Testis (tissue), 3 donors: ENCODE results near the gene SH3BGRL2. TPM values are rescaled to one million over a fixed set of nuclear protein-coding genes. Genes with fewer than 3 reads are reported as not detected.

Source experiments
- DNase-seq: peaks from one replicate; pipeline ENCODE4 v3.0.0-alpha.2; 2019
- H3K27ac ChIP-seq, 2 donors: fragments of 200-600 bp; sonication (generic); one replicate each; pipeline ENCODE4 v1.5.1; 2019
- H3K27me3 ChIP-seq: fragments of 200-600 bp; sonication (generic); one replicate; pipeline ENCODE4 v1.5.1; 2019
- H3K36me3 ChIP-seq: fragments of 200-600 bp; sonication (generic); one replicate; pipeline ENCODE4 v1.5.1; 2017; ENCODE audit warnings: low read depth; ENCODE audit errors: missing control alignments
- H3K4me1 ChIP-seq: fragments of 200-600 bp; sonication (generic); one replicate; pipeline ENCODE4 v1.5.1; 2019
- H3K4me3 ChIP-seq, 2 donors: fragments of 200-600 bp; sonication (generic); one replicate each; pipeline ENCODE4 v1.5.1; 2017 to 2019
- H3K9me3 ChIP-seq: fragments of 200-600 bp; sonication (generic); one replicate; pipeline ENCODE4 v1.5.1; 2017
- CTCF ChIP-seq, 3 experiments: fragments of 450-650 bp in 2 of 3; fragments of 200-600 bp in 1 of 3; sonication (generic) in 1 of 3; IDR thresholded peaks; one replicate each; pipeline ENCODE4 v1.5.1; 2016 to 2019; ENCODE audit warnings: antibody characterized with exemption in 3 of 3, mild to moderate bottlenecking in 2 of 3, moderate library complexity in 1 of 3
- POLR2A ChIP-seq: fragments of 450-650 bp; IDR thresholded peaks from one replicate; pipeline ENCODE4 v1.6.1; 2017; ENCODE audit warnings: antibody characterized with exemption, mild to moderate bottlenecking, moderate library complexity
- WGBS, 2 donors: methylation state at CpG; one replicate each; pipeline ENCODE4 v1.1.5; 2018; 5-methylcytosine and 5-hydroxymethylcytosine counted together
- intact Hi-C: fragments of 100-400 bp; cut with DNase I; formaldehyde crosslinking; loops from one replicate; pipeline ENCODE4 v1.15.1; 2023; ENCODE audit warnings: low total_unique reads
- polyA plus RNA-seq: library from polyadenylated mRNA; stranded (reverse); fragments of 350-450 nt; fragmentation: Illumina TruSeq; extraction: RNeasy Lipid Tissue Mini Kit (QIAGEN cat#74804); gene quantifications from one replicate; pipeline ENCODE4 v1.2.3, GENCODE V29; 2014; ENCODE audit warnings: low read depth, low replicate concordance; ENCODE audit not compliant: insufficient read depth
- total RNA-seq, 2 donors: library from RNA; depleted of rRNA; stranded (reverse); fragments of >200 nt; gene quantifications; one replicate each; pipeline ENCODE4 v1.2.3, GENCODE V29; 2016

SH3BGRL2 gene
- total and polyA plus RNA-seq, 3 donors from 2014 or later = 5.5 to 9.8 (median 6.3) TPM

GRCh38 chr6:79694156-79694555 is 63.0 kb downstream of the SH3BGRL2 start:
- H3K27ac ChIP-seq = no peak overlapping the region
- H3K4me3 ChIP-seq = no peak overlapping the region
- H3K9me3 ChIP-seq = no peaks in the 10 kb centered on the region
- no peak for DNase-seq
- no peaks in the 10 kb centered on the region for H3K4me1 ChIP-seq
- H3K27me3 ChIP-seq = no peaks in the 10 kb centered on the region
- WGBS, 2 donors = 67 to 83% methylated on average over 3 of the region's 3 CpGs
- TF ChIP-seq POLR2A (no peak), CTCF (IDR thresholded peaks at IDR 0.05) (no peak)
- intact Hi-C loops = no loop called here
- no peaks in the 10 kb centered on the region for H3K36me3 ChIP-seq

GRCh38 chr6:79694623-79695343 is 63.7 kb downstream of the SH3BGRL2 start:
- no peak overlapping the region for H3K4me3 ChIP-seq
- no peak for TF ChIP-seq POLR2A
- TF ChIP-seq CTCF (IDR thresholded peaks at IDR 0.05) = no peak
- H3K27me3 ChIP-seq = no peaks in the 10 kb centered on the region
- DNase-seq = no peak
- intact Hi-C loops = no loop called here
- H3K27ac ChIP-seq = no peak overlapping the region
- no peaks in the 10 kb centered on the region for H3K36me3 ChIP-seq
- 89 to 94% methylated on average over 6 of the region's 6 CpGs for WGBS, 2 donors
- H3K4me1 ChIP-seq = no peaks in the 10 kb centered on the region
- no peaks in the 10 kb centered on the region for H3K9me3 ChIP-seq

- Histone ChIP-seq H3K4me1 (no peaks in the 10 kb centered on the region), H3K4me3 (no peak overlapping the region), H3K36me3 (no peaks in the 10 kb centered on the region), H3K27ac (no peak overlapping the region), H3K27me3 (no peaks in the 10 kb centered on the region), H3K9me3 (no peaks in the 10 kb centered on the region)
- 85 to 90% methylated on average over 4 of the region's 4 CpGs for WGBS, 2 donors
- intact Hi-C loops = no loop called here
- TF ChIP-seq POLR2A (no peak), CTCF (IDR thresholded peaks at IDR 0.05) (no peak)
- DNase-seq = no peak
These were observed 66.3 kb downstream of the SH3BGRL2 start for GRCh38 chr6:79697430-79697829.

DNA sequence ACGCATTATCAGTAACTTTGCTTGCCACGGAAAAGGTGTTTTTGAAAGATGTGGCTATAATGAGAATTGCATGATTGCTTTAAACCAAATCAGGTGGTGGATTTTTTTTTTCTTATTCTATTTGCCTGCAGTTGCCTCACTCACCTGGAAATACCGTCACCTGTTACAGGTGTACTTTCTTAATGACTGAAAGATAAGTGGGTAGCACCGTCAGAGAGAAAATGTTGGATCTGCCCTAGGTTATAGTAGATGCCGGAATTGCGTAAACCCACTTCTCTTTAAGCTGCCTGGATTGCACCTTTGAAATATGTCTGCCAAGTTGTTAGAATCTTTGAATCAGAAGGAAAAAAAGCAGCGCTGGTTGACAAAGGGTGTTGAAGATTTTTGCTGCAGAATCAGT is 68.5 kb downstream of the SH3BGRL2 start:
- H3K4me3 ChIP-seq = no peak overlapping the region
- H3K27me3 ChIP-seq = no peaks in the 10 kb centered on the region
- no peaks in the 10 kb centered on the region for H3K9me3 ChIP-seq
- 92 to 98% methylated on average over 7 of the region's 7 CpGs for WGBS, 2 donors
- H3K36me3 ChIP-seq = no peaks in the 10 kb centered on the region
- no peak for DNase-seq
- intact Hi-C loops = no loop called here
- H3K27ac ChIP-seq = no peak overlapping the region
- TF ChIP-seq CTCF (IDR thresholded peaks at IDR 0.05) (no peak), POLR2A (no peak)
- H3K4me1 ChIP-seq = no peaks in the 10 kb centered on the region

DNA sequence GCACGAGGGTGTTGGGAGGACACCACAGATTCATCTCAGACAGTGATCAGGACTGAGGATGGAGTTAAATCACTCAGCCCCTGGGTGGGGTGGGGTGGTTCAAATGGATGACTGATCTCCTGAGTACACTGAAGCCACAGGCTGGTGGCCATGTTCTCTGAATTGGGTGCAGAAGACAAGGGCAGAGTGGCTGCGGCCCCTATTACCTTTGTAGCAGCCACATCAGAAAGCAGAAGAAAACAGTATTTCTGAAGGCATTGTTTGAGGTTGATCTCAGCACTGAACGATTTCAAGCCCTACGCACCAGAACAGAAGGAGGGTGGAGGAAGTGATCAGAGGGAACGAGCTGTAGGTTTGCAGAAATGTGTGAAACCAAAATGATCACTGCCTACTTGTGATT is 71.6 kb downstream of the SH3BGRL2 start:
- H3K36me3 ChIP-seq = no peaks in the 10 kb centered on the region
- H3K9me3 ChIP-seq = no peaks in the 10 kb centered on the region
- H3K27ac ChIP-seq = no peak overlapping the region
- H3K4me3 ChIP-seq = no peak overlapping the region
- WGBS, 2 donors = 74 to 76% methylated on average over 5 of the region's 5 CpGs
- no peak for DNase-seq
- intact Hi-C loops = no loop called here
- TF ChIP-seq POLR2A = no peak
- TF ChIP-seq CTCF (IDR thresholded peaks at IDR 0.05) = no peak
- no peaks in the 10 kb centered on the region for H3K4me1 ChIP-seq
- no peaks in the 10 kb centered on the region for H3K27me3 ChIP-seq
